Uterus (tissue), 2 donors: ENCODE measurements around the gene RAB10.

Experiments used
- CTCF ChIP-seq, 4 experiments: fragments of 200-600 bp in 2 of 4; fragments of 450-650 bp in 2 of 4; sonication (generic) in 2 of 4; IDR thresholded peaks; one replicate each; pipeline ENCODE4 v1.5.1; 2016 to 2019; ENCODE audit warnings: antibody characterized with exemption in 4 of 4, mild to moderate bottlenecking in 2 of 4, moderate library complexity in 1 of 4
- POLR2A ChIP-seq, 2 donors: fragments of 450-650 bp; IDR thresholded peaks; one replicate each; pipeline ENCODE4 v1.6.1; 2016; ENCODE audit warnings: antibody characterized with exemption in 2 of 2, mild to moderate bottlenecking in 1 of 2, moderate library complexity in 1 of 2

GRCh38 chr2:26058390-26058789, 24.5 kb downstream of the RAB10 start:
- TF ChIP-seq CTCF (IDR thresholded peaks at IDR 0.05): no peak
- TF ChIP-seq POLR2A (IDR thresholded peaks at IDR 0.05): no peak
